Measurements from ENCODE around the gene FAM209A. TPM values are rescaled to one million over a fixed set of nuclear protein-coding genes. Genes with fewer than 3 reads are reported as not detected.
"Not testable (repeated sequence)": the region's sequence is repeated elsewhere in the genome, so short reads cannot be mapped to it uniquely, and the experiment has no call there.

FAM209A gene
- total RNA-seq, 1 donor from 2014 or later, result 0.87 TPM

DNA sequence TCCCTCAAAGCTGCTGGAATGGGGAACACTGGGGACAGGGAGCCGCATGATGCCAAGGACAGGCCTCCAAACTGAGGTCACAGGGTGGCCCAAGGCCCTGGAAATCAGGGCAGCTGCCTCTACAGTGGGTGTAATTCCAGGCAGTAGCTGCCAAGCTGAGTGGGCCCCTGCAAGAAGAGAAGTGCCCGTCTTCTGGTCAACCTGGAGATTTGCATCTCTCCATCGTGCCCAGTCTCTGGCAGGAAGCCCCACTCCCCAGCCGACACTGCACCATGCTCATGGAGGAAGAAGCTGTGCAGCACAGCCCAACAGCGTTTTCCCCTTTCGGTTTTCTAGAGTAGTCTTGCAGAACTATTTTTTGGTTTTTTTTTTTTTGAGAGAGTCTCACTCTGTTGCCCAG, 2.2 kb upstream of the FAM209A start:
- intact Hi-C loops (cut with DNase I), result no loop called here
- H3K9me3 ChIP-seq, result peaks cover 12% of the 10 kb centered on the region
- peaks cover 30% of the 10 kb centered on the region for H3K36me3 ChIP-seq
- no peak overlapping the region for H3K4me3 ChIP-seq
- no peak overlapping the region for H3K27ac ChIP-seq
- no peak for ATAC-seq
- TF ChIP-seq, protein P1, sequence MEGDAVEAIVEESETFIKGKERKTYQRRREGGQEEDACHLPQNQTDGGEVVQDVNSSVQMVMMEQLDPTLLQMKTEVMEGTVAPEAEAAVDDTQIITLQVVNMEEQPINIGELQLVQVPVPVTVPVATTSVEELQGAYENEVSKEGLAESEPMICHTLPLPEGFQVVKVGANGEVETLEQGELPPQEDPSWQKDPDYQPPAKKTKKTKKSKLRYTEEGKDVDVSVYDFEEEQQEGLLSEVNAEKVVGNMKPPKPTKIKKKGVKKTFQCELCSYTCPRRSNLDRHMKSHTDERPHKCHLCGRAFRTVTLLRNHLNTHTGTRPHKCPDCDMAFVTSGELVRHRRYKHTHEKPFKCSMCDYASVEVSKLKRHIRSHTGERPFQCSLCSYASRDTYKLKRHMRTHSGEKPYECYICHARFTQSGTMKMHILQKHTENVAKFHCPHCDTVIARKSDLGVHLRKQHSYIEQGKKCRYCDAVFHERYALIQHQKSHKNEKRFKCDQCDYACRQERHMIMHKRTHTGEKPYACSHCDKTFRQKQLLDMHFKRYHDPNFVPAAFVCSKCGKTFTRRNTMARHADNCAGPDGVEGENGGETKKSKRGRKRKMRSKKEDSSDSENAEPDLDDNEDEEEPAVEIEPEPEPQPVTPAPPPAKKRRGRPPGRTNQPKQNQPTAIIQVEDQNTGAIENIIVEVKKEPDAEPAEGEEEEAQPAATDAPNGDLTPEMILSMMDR (IDR thresholded peaks at IDR 0.05), result no peak
- H3K4me1 ChIP-seq, result no peaks in the 10 kb centered on the region
- no peaks in the 10 kb centered on the region for H3K27me3 ChIP-seq
- peak; percentile 49 for DNase-seq

DNA sequence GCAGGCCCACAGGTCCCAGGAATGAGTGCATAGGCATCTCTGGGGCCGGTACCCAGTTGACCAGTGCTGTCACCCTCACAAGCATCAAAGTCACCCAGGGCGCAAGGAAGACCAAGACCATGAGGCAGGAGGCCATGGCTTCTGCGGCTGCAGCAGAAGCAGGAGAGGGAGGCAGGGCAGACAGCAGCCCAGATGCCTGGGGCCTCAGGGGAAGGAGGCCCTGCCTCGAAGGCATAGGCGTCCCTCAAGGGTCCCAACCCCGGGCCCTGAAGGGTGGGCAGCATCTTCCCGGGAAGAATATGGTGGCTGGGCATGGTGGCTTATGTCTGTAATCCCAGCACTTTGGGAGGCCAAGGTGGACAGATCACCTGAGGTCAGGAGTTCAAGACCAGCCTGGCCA, 3.0 kb downstream of the FAM209A start:
- no peak for DNase-seq
- no peaks in the 10 kb centered on the region for H3K27me3 ChIP-seq
- ATAC-seq, result no peak

DNA sequence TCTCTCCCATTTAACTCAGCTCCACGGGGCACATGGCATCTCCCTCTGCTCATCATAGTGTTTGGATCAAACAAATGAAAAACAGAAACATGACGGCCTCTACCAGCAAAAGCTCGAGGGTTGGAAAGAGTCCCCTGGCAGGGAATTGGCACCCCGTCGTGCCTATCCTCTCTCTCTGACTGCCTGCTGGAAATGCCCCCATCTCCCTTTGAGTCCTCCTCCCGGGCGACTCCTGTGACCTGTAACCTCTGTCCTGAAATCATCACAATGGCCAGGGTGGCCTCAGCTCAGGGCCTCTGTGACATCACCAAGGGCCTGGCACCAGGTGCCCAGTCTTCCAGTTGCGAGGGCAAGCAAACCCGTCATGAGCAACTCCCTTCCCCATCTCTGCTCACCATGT, 8.4 kb downstream of the FAM209A start, which contains the start of gene FAM209B:
Gene FAM209B (plus strand): TSS at position 301 of the 400 bp plus-strand sequence. CDS start 96 bp downstream, at position 397.
- intact Hi-C loops (cut with DNase I); ATAC-seq: not testable (repeated sequence)

More for the DNA sequence above, 3.0 kb downstream of the FAM209A start:
- TF ChIP-seq, protein P1 (IDR thresholded peaks at IDR 0.05), result no peak
- no peaks in the 10 kb centered on the region for H3K4me1 ChIP-seq
- H3K36me3 ChIP-seq, result no peaks in the 10 kb centered on the region
- no peaks in the 10 kb centered on the region for H3K9me3 ChIP-seq
- no peak overlapping the region for H3K4me3 ChIP-seq
- no peak overlapping the region for H3K27ac ChIP-seq
- intact Hi-C loops (cut with DNase I), result no loop called here

DNA sequence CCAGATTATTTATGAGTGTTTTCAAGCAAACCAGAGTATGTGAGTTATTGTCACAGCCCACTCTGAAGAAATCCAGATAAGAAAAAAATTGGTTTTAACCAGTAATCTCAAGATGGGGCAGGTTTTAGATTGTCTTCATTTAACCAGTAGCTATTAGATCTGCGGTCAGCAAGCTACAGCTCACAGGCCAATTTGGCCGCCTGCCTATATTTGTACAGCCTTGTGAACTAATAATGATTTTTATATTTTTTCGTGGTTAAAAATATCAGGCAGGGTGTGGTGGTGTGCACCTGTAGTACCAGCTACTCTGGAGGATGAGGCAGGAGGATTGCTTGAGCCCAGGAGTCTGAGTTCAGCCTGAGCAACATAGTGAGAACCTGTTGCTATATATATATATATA, 13.5 kb downstream of the FAM209A start:
- no peak for DNase-seq
- no peaks in the 10 kb centered on the region for H3K27me3 ChIP-seq
- TF ChIP-seq, protein P1 (IDR thresholded peaks at IDR 0.05), result no peak
- no peak overlapping the region for H3K4me3 ChIP-seq
- H3K9me3 ChIP-seq, result no peaks in the 10 kb centered on the region
- H3K4me1 ChIP-seq, result no peaks in the 10 kb centered on the region
- no peak overlapping the region for H3K27ac ChIP-seq
- intact Hi-C loops (cut with DNase I), result no loop called here
- no peaks in the 10 kb centered on the region for H3K36me3 ChIP-seq
- no peak for ATAC-seq

More for the DNA sequence above, 8.4 kb downstream of the FAM209A start, which contains the start of gene FAM209B:
- not testable (repeated sequence) for H3K27ac ChIP-seq, H3K36me3 ChIP-seq, H3K4me1 ChIP-seq, H3K9me3 ChIP-seq, H3K27me3 ChIP-seq, H3K4me3 ChIP-seq, DNase-seq

DNA sequence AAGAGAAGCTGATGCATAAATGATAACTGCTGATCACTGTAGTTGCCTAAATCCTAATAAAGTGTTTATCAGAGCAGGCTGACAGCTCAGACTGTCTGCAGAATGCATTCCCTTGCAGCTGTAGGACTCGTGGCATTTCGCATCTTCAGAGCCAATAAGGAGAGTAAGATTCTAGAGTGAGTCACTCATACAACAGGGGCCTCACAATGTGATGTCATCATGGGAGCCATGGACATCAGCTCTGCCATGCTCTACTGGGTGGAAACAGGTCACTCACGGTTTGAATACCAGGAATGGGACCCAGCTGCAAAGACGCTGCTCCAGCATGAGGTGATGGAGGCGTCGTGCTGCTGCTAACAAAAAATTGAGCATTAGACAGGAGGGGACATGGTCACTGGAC, 15.9 kb downstream of the FAM209A start:
- DNase-seq, result no peak
- no peaks in the 10 kb centered on the region for H3K27me3 ChIP-seq
- TF ChIP-seq, protein P1 (IDR thresholded peaks at IDR 0.05), result no peak
- intact Hi-C loops (cut with DNase I), result no loop called here
- H3K4me3 ChIP-seq, result no peak overlapping the region
- no peaks in the 10 kb centered on the region for H3K4me1 ChIP-seq
- no peaks in the 10 kb centered on the region for H3K36me3 ChIP-seq
- no peak overlapping the region for H3K27ac ChIP-seq
- no peak for ATAC-seq
- no peaks in the 10 kb centered on the region for H3K9me3 ChIP-seq

DNA sequence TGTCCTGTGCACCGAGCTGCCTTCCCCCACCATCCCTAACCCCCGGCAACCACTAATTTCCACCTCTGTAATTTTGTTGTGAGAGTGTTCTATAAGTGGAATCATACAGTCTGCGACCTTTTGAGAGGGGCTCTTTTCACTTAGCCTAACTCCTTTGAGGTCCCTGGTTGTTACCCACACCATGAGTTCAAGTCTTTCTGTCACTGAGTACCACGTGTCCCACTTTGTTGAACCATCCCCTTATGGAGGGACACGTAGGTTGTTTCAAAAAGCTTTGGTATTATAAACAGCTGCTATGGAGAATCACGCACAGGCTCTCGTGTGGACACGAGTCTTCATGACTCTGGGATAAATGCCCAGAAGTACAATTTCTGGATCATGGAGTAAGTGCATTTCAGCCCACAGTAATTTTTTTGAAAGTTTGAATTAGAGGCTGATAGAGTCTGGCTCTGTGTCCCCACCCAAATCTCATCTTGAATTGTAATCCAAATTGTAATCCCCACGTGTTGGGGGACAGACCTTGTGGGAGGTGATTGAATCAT, 18.0 kb downstream of the FAM209A start:
- ATAC-seq, result no peak
- Histone ChIP-seq H3K9me3 (no peaks in the 10 kb centered on the region), H3K27me3 (no peaks in the 10 kb centered on the region), H3K27ac (no peak overlapping the region), H3K4me1 (no peaks in the 10 kb centered on the region), H3K36me3 (no peaks in the 10 kb centered on the region), H3K4me3 (no peak overlapping the region)
- no peak for DNase-seq
- intact Hi-C loops (cut with DNase I), result no loop called here
- TF ChIP-seq, protein P1 (IDR thresholded peaks at IDR 0.05), result no peak
